Body of pancreas (tissue), 4 donors: Measurements from ENCODE around the gene DEFB112. TPM values are rescaled to one million over a fixed set of nuclear protein-coding genes. Genes with fewer than 3 reads are reported as not detected.

Experiments used
- ATAC-seq: fragments of 150-250 bp; one replicate; pipeline ENCODE4 v1.9.1; 2016
- DNase-seq, 4 donors: peaks; one replicate each; pipeline ENCODE4 v3.0.0-alpha.2; 2019
- H3K27ac ChIP-seq, 4 donors: fragments of 200-600 bp; sonication (generic); 1 replicate in 3 of 4; 2 replicates in 1 of 4; pipeline versions ENCODE4 v1.5.1 to v1.6.1; 2016 to 2019; ENCODE audit warnings: mild to moderate bottlenecking in 1 of 4, mixed read lengths in 1 of 4, moderate library complexity in 1 of 4
- H3K27me3 ChIP-seq, 2 donors: fragments of 200-600 bp; sonication (generic); one replicate each; pipeline ENCODE4 v1.6.0; 2016; ENCODE audit warnings: mild to moderate bottlenecking in 1 of 2
- H3K36me3 ChIP-seq, 2 donors: fragments of 200-600 bp; sonication (generic); replicated peaks in 1 of 2; 2 replicates each; pipeline ENCODE4 v1.5.1; 2016; ENCODE audit warnings: low read depth in 2 of 2; ENCODE audit not compliant: insufficient read depth in 1 of 2
- H3K4me1 ChIP-seq: fragments of 200-600 bp; sonication (generic); one replicate; pipeline ENCODE4 v1.6.0; 2016
- H3K4me3 ChIP-seq, 2 donors: fragments of 200-600 bp; sonication (generic); 1 replicate in 1 of 2; 2 replicates in 1 of 2; pipeline ENCODE4 v1.5.1; 2016 to 2019
- H3K9me3 ChIP-seq, 3 donors: fragments of 200-600 bp; sonication (generic); 1 replicate in 2 of 3; 2 replicates in 1 of 3; pipeline ENCODE4 v1.5.1; 2016
- POLR2A ChIP-seq, 3 donors: fragments of 450-650 bp; IDR thresholded peaks; one replicate each; pipeline ENCODE4 v1.6.1; 2016; ENCODE audit warnings: antibody characterized with exemption in 3 of 3, mild to moderate bottlenecking in 2 of 3
- WGBS, 2 donors: methylation state at CpG; one replicate each; pipeline ENCODE4 v1.1.5; 2017; 5-methylcytosine and 5-hydroxymethylcytosine counted together
- intact Hi-C: fragments of 100-400 bp; cut with DNase I; formaldehyde crosslinking; loops from one replicate; pipeline ENCODE4 v1.15.1; 2023
- total RNA-seq, 2 donors: library from RNA; depleted of rRNA; stranded (reverse); fragments of >200 nt; gene quantifications; one replicate each; pipeline ENCODE4 v1.1.0, GENCODE V29; 2016
- TF ChIP-seq, protein P1 (sequence below), 7 experiments: fragments of 450-650 bp in 4 of 7; fragments of 200-600 bp in 3 of 7; sonication (generic) in 3 of 7; IDR thresholded peaks; one replicate each; pipeline ENCODE4 v1.5.1; 2016 to 2019; ENCODE audit warnings: antibody characterized with exemption in 7 of 7

Gene DEFB112
- total RNA-seq, 2 donors from 2014 or later, result not detected

DNA sequence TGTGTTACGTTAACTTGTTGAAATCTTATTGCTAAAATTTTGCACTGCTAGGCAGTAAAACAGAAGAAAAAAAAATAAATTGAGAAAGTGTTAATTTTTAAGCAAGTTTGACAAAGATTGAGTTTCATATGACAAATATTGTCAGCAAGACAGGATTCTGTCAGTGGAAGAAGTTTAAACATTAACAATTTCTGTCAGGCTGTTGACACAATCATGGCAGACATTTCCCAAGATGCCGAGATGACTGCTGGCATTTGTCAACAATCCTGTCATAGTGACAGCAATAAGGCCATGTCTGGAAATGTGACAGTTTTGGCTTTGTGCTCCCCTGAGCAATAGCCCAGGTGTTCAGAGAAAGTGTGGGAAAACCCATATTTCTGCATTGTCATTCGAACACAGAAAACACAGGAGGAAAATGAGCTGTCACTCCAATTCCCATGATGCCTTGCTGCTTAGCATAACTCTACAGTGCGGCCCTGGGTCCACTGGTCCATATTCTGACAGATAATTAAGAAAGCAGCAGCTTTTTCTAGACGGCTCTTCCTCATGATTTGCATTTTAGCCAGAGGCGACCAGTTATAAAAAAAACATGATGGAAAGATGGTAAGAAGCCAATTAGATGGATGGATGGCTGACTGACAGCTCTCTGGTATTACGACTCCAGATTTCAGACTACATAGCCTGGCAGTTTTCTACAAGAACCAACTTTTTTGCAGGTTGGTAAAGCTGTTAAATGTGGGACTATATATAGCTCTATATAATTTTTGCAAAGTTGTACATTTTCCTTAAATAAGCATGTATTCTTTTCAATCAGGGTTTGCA is 43.6 kb upstream of the DEFB112 start:
- intact Hi-C loops, result no loop called here
- WGBS, 2 donors, result 33 to 42% methylated on average over 7 of the region's 7 CpGs
- no peaks in the 10 kb centered on the region for H3K9me3 ChIP-seq
- TF ChIP-seq, protein P1, sequence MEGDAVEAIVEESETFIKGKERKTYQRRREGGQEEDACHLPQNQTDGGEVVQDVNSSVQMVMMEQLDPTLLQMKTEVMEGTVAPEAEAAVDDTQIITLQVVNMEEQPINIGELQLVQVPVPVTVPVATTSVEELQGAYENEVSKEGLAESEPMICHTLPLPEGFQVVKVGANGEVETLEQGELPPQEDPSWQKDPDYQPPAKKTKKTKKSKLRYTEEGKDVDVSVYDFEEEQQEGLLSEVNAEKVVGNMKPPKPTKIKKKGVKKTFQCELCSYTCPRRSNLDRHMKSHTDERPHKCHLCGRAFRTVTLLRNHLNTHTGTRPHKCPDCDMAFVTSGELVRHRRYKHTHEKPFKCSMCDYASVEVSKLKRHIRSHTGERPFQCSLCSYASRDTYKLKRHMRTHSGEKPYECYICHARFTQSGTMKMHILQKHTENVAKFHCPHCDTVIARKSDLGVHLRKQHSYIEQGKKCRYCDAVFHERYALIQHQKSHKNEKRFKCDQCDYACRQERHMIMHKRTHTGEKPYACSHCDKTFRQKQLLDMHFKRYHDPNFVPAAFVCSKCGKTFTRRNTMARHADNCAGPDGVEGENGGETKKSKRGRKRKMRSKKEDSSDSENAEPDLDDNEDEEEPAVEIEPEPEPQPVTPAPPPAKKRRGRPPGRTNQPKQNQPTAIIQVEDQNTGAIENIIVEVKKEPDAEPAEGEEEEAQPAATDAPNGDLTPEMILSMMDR (IDR thresholded peaks at IDR 0.05), result no peak
- TF ChIP-seq POLR2A (IDR thresholded peaks at IDR 0.05), result no peak
- no peaks in the 10 kb centered on the region for H3K27me3 ChIP-seq
- H3K4me3 ChIP-seq, result no peak overlapping the region
- ATAC-seq, result no peak
- H3K4me1 ChIP-seq, result no peaks in the 10 kb centered on the region
- no peaks in the 10 kb centered on the region for H3K36me3 ChIP-seq
- no peak for DNase-seq
- no peak overlapping the region for H3K27ac ChIP-seq

DNA sequence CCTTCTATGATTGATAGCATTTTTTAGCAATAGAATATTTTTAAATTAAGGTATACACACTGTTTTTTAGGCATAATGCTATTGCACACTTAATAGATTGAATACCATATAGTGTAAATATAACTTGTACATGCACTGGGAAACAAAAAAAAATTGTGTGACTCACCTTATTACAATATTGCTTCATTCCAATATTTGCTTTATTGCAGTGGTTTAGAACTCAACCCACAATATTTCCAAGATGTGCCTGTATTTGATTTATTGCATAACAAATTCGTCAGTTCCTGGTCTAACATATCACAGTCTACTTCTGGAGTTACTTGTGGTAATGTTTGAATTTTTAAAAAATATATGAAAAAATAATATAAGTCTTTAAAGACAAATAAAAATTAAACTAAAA is 41.9 kb upstream of the DEFB112 start:
- ATAC-seq (no peak), DNase-seq (no peak)
- H3K27ac ChIP-seq, result no peak overlapping the region
- no peaks in the 10 kb centered on the region for H3K9me3 ChIP-seq
- no peaks in the 10 kb centered on the region for H3K27me3 ChIP-seq
- H3K36me3 ChIP-seq, result no peaks in the 10 kb centered on the region
- 10 to 12% methylated on average over 1 of the region's 1 CpG for WGBS, 2 donors
- no peak for TF ChIP-seq POLR2A (IDR thresholded peaks at IDR 0.05)
- TF ChIP-seq, protein P1 (IDR thresholded peaks at IDR 0.05), result no peak
- no peaks in the 10 kb centered on the region for H3K4me1 ChIP-seq
- intact Hi-C loops, result no loop called here
- H3K4me3 ChIP-seq, result no peak overlapping the region

DNA sequence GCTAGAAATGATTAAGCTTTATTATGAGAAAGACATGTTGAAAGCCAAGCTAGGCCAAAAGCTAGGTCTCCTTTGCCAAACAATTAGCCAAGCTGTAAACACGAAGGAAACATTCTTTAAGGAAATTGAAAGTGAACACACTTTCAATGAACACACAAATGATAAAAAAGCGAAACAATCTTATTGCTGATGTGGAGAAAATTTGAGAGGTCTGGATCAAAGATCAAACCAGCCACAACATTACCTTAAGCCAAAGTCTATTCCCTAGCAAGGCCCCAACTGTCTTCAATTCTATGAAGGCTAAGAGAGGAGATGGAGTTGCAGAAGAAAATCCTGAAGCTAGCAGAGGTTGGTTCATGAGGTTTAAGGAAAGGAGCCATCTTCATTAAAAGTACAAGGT is 40.2 kb upstream of the DEFB112 start:
- H3K4me1 ChIP-seq, result no peaks in the 10 kb centered on the region
- TF ChIP-seq POLR2A (IDR thresholded peaks at IDR 0.05), result no peak
- TF ChIP-seq, protein P1 (IDR thresholded peaks at IDR 0.05), result no peak
- no peaks in the 10 kb centered on the region for H3K9me3 ChIP-seq
- no peaks in the 10 kb centered on the region for H3K36me3 ChIP-seq
- H3K27ac ChIP-seq, result no peak overlapping the region
- 61 to 65% methylated on average over 2 of the region's 2 CpGs for WGBS, 2 donors
- ATAC-seq, result no peak
- no peak overlapping the region for H3K4me3 ChIP-seq
- intact Hi-C loops, result no loop called here
- no peak for DNase-seq
- H3K27me3 ChIP-seq, result no peaks in the 10 kb centered on the region

DNA sequence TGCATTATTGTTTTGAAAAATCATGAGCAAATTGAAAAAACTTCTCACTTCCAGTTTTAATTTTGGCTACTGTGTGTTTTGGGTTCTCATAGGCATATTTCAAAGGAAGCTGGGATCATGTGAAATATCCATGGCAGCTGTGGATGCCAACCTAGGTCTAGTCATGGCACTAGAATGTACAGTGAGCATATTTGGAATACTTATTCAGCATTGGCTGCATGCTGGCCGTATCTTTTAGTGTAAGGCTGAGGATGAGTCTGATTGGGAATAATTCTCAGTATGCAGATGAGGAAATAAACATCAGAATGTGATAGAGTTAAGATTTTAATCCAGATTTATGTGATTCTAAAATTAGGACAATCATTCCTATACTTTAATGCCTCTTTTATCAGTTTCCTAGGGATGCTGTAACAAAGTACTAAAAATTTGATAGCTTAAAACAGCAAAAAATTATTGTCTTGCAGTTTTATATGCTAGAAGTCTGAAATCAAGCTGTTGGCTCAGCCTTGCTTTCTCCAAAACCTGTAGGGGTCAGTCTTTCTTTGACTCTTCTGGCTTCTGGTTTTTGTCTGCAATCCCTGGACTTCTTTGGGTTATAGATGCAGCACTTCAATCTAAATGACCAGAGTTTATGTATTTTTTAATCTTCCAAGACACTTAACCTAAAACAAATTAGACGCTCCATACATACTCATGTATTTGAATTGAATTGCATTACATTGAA is 37.7 kb upstream of the DEFB112 start:
- H3K4me1 ChIP-seq, result no peaks in the 10 kb centered on the region
- DNase-seq, result no peak
- intact Hi-C loops, result no loop called here

More for the DNA sequence above, 37.7 kb upstream of the DEFB112 start:
- WGBS, 2 donors, result 50 to 52% methylated on average over 2 of the region's 2 CpGs
- H3K4me3 ChIP-seq, result no peak overlapping the region
- no peaks in the 10 kb centered on the region for H3K27me3 ChIP-seq
- H3K36me3 ChIP-seq, result no peaks in the 10 kb centered on the region
- no peaks in the 10 kb centered on the region for H3K9me3 ChIP-seq
- no peak for ATAC-seq
- H3K27ac ChIP-seq, result no peak overlapping the region
- TF ChIP-seq, protein P1 (IDR thresholded peaks at IDR 0.05), result no peak
- TF ChIP-seq POLR2A (IDR thresholded peaks at IDR 0.05), result no peak
